GM06990 (cell line): Measurements from ENCODE around the gene CTU2.

Experiments
- DNase-seq: peaks from one replicate; pipeline ENCODE4 v3.0.0-alpha.2; 2011; ENCODE audit not compliant: insufficient read length; ENCODE audit errors: extremely low read depth
- H3K27me3 ChIP-seq: replicated peaks from 2 replicates; pipeline ENCODE4 v1.6.0; 2011; ENCODE audit warnings: low read length; ENCODE audit not compliant: control insufficient read depth, insufficient read depth
- H3K36me3 ChIP-seq: 2 replicates; pipeline ENCODE4 v1.5.1; 2011; ENCODE audit warnings: low read length; ENCODE audit not compliant: control insufficient read depth, insufficient read depth
- H3K4me3 ChIP-seq: replicated peaks from 2 replicates; pipeline ENCODE4 v1.5.1; 2011; ENCODE audit warnings: low read depth, mild to moderate bottlenecking, control low read depth, low read length
- CTCF ChIP-seq: IDR thresholded peaks from 2 replicates; pipeline ENCODE4 v1.5.1; 2011; ENCODE audit warnings: low read length, control low read depth, mild to moderate bottlenecking, inconsistent platforms; ENCODE audit not compliant: insufficient read depth, poor library complexity, severe bottlenecking

The CTU2 gene

GRCh38 chr16:88687676-88688012, 18.7 kb upstream of the CTU2 start:
- no peak overlapping the region for H3K4me3 ChIP-seq

GRCh38 chr16:88688013-88688778, 18.1 kb upstream of the CTU2 start:
- TF ChIP-seq CTCF = no peak
- peaks cover 1% of the 10 kb centered on the region; the same call in 1 of the 2 replicates for H3K27me3 ChIP-seq
- DNase-seq = no peak
- no peak overlapping the region for H3K4me3 ChIP-seq
- no peaks in the 10 kb centered on the region for H3K36me3 ChIP-seq

More at GRCh38 chr16:88687676-88688012, 18.7 kb upstream of the CTU2 start:
- H3K36me3 ChIP-seq = no peaks in the 10 kb centered on the region
- no peak for TF ChIP-seq CTCF
- no peak for DNase-seq
- H3K27me3 ChIP-seq = peaks cover 1% of the 10 kb centered on the region; the same call in 1 of the 2 replicates

GRCh38 chr16:88690341-88691128, 15.8 kb upstream of the CTU2 start:
- DNase-seq = no peak
- no peak overlapping the region for H3K4me3 ChIP-seq

GRCh38 chr16:88691129-88691813, 15.0 kb upstream of the CTU2 start:
- H3K4me3 ChIP-seq = no peak overlapping the region
- H3K36me3 ChIP-seq = no peaks in the 10 kb centered on the region
- H3K27me3 ChIP-seq = peaks cover 1% of the 10 kb centered on the region; the same call in 1 of the 2 replicates
- no peak for DNase-seq
- no peak for TF ChIP-seq CTCF

More at GRCh38 chr16:88690341-88691128, 15.8 kb upstream of the CTU2 start:
- TF ChIP-seq CTCF = no peak
- Histone ChIP-seq H3K36me3 (no peaks in the 10 kb centered on the region), H3K27me3 (peaks cover 1% of the 10 kb centered on the region; the same call in 1 of the 2 replicates)

- peaks cover under 1% of the 10 kb centered on the region; the same call in 1 of the 2 replicates for H3K36me3 ChIP-seq
- no peak for TF ChIP-seq CTCF
- DNase-seq = no peak
- H3K27me3 ChIP-seq = peaks cover 1% of the 10 kb centered on the region; the same call in 1 of the 2 replicates
- H3K4me3 ChIP-seq = no peak overlapping the region
Measured at GRCh38 chr16:88691924-88692560, 14.3 kb upstream of the CTU2 start.
